A673 (cell line): Measurements from ENCODE around the gene SRRM1.

Experiments used
- CTCF ChIP-seq: fragments of 300-800, 200-600 bp; sonication (generic); conservative IDR thresholded peaks from 2 replicates; pipeline ENCODE4 v1.5.1; 2017; ENCODE audit warnings: low read depth, mild to moderate bottlenecking, antibody characterized with exemption, low read length, moderate library complexity, mixed read lengths
- EZH2 ChIP-seq: fragments of 200-600 bp; sonication (generic); IDR thresholded peaks from 2 replicates; pipeline ENCODE4 v1.6.1; 2017; ENCODE audit warnings: borderline replicate concordance, low read depth, mild to moderate bottlenecking, mixed read lengths, antibody characterized with exemption, low read length; ENCODE audit not compliant: poor library complexity, severe bottlenecking

- TF ChIP-seq CTCF: no peak
- no peak for TF ChIP-seq EZH2
These were observed 53.7 kb downstream of the SRRM1 start for GRCh38 chr1:24696756-24697330.
